ENCODE measurements around the gene ASF1B. TPM values are rescaled to one million over a fixed set of nuclear protein-coding genes. Genes with fewer than 3 reads are reported as not detected.
A peak's percentile ranks its signal among the peaks of the same experiment; 100 is the strongest.

Gene ASF1B
- total RNA-seq, 1 experiment from 2014 or later = 78.1 TPM

DNA sequence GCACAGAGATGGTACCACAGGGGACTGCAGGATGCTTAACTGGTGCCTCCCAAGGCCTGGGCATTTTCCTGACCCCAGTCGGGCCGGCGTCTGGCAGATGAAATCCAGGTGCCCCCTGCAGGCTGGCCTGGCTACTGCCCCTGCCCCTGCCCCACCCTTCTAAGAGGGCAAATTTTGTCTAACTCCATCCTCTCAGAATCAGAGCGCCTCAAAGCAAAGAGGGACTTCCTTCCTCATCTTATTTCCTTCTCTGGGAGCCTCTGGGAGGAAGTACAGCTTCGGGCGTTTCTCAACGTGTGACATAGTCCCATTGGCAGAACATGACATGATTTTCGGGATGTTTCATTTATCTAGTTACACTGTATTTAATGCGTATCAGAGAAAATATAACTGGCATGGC is 21.5 kb downstream of the ASF1B start:
- intact Hi-C loops (cut with micrococcal nuclease) = loop anchor here (1.0 to 5.0 kb wide), 2 partner anchors 43 to 235 kb away; partner anchors contain the start of gene MISP3
- H3K79me2 ChIP-seq (ENCODE audit: insufficient read depth, low read length) = peaks cover 27% of the 10 kb centered on the region
- no peaks in the 10 kb centered on the region; a peak in 2 of 4 replicates for H3K36me3 ChIP-seq (ENCODE audit: control insufficient read depth in 1 of 2, insufficient read depth in 2 of 2, low read length in 2 of 2)
- peak overlapping the region; percentile 89 for H3K4me2 ChIP-seq (ENCODE audit: low read length)
- peak overlapping the region; percentile 27; the same call in 1 of the 2 replicates for H3K9ac ChIP-seq (ENCODE audit: low read length)
- ChIA-PET RAD21 (ENCODE audit: low non-redundant PET in 1 of 2, low total read pairs in 2 of 2, uncharacterized antibody in 2 of 2, unreplicated experiment in 2 of 2) (interaction anchor here in 1 of 2 experiments (0.6 kb wide), 1 partner anchor 242 kb away, joined by 3 read pairs; no protein-coding TSS in a partner anchor), POLR2A (interaction anchor here (1.1 kb wide), 1 partner anchor 22 kb away, joined by 4 read pairs; the partner anchor contains the start of gene ASF1B), CTCF (interaction anchor here (0.5 to 3.2 kb wide), 10 partner anchors 22 to 236 kb away, joined by 3 to 18 read pairs (median 3); partner anchors contain the start of genes ASF1B, MISP3 and RFX1)
- H3K4me3 ChIP-seq (replicated peaks in 1 of 2; ENCODE audit: low read depth in 1 of 2, low read length in 2 of 2) = peak overlapping the region in 1 of 2 experiments; percentile 88; a peak in 1 of 4 replicates
- no TSS peak for BruUV-seq (replicated peaks)
- no peak for DNase-seq (ENCODE audit: low read depth, low spot score)
- peaks cover 36 to 47% of the 10 kb centered on the region in 2 experiments for H3K4me1 ChIP-seq (ENCODE audit: control insufficient read depth in 1 of 2, insufficient read depth in 2 of 2, low read length in 2 of 2)
- no peaks in the 10 kb centered on the region for H3K9me2 ChIP-seq (ENCODE audit: insufficient read depth)
- TF ChIP-seq TCF7L2 (IDR thresholded peaks at IDR 0.05; ENCODE audit: borderline replicate concordance, extremely low read depth, insufficient read depth, insufficient read length) (no peak), FOSL1 (IDR thresholded peaks at IDR 0.05; ENCODE audit: low read depth) (no peak), YY1 (IDR thresholded peaks at IDR 0.05; ENCODE audit: extremely low read depth, insufficient replicate concordance, low read depth, low read length) (no peak), ZFX (IDR thresholded peaks at IDR 0.05) (no peak), EGR1 (IDR thresholded peaks at IDR 0.05; ENCODE audit: low read depth) (no peak), JUND (IDR thresholded peaks at IDR 0.05) (no peak), RAD21 (IDR thresholded peaks at IDR 0.05; ENCODE audit: low read depth) (peak; percentile 72)
- TF ChIP-seq, protein P1, sequence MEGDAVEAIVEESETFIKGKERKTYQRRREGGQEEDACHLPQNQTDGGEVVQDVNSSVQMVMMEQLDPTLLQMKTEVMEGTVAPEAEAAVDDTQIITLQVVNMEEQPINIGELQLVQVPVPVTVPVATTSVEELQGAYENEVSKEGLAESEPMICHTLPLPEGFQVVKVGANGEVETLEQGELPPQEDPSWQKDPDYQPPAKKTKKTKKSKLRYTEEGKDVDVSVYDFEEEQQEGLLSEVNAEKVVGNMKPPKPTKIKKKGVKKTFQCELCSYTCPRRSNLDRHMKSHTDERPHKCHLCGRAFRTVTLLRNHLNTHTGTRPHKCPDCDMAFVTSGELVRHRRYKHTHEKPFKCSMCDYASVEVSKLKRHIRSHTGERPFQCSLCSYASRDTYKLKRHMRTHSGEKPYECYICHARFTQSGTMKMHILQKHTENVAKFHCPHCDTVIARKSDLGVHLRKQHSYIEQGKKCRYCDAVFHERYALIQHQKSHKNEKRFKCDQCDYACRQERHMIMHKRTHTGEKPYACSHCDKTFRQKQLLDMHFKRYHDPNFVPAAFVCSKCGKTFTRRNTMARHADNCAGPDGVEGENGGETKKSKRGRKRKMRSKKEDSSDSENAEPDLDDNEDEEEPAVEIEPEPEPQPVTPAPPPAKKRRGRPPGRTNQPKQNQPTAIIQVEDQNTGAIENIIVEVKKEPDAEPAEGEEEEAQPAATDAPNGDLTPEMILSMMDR (IDR thresholded peaks at IDR 0.05 in 2 of 3, conservative IDR thresholded peaks at IDR 0.05 in 1 of 3; ENCODE audit: borderline replicate concordance in 1 of 3, insufficient read depth in 1 of 3, low read depth in 2 of 3, low read length in 2 of 3) = peak; percentile 68 to 80 (median 74); a peak in 5 of 6 replicates
- TF ChIP-seq, protein P2, sequence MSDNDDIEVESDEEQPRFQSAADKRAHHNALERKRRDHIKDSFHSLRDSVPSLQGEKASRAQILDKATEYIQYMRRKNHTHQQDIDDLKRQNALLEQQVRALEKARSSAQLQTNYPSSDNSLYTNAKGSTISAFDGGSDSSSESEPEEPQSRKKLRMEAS (IDR thresholded peaks at IDR 0.05) = no peak
- no peaks in the 10 kb centered on the region for H4K20me1 ChIP-seq (ENCODE audit: insufficient read depth)
- peak overlapping the region; percentile 68 for H3K27ac ChIP-seq (ENCODE audit: low read depth, low read length)
- H3K27me3 ChIP-seq (ENCODE audit: insufficient read depth, low read length) = no peaks in the 10 kb centered on the region
- H3K9me3 ChIP-seq (ENCODE audit: control insufficient read depth in 1 of 2, insufficient read depth in 1 of 2, low read depth in 1 of 2, low read length in 2 of 2) = no peaks in the 10 kb centered on the region
- ATAC-seq = no peak
- H2AFZ ChIP-seq (ENCODE audit: low read depth, low read length, poor library complexity, severe bottlenecking) = no peak overlapping the region

Data from HCT116 (cell line).